ENCODE results near the gene TUBAL3. TPM values are rescaled to one million over a fixed set of nuclear protein-coding genes. Genes with fewer than 3 reads are reported as not detected.
A peak's percentile ranks its signal among the peaks of the same experiment; 100 is the strongest.

TUBAL3 gene
- total and polyA plus RNA-seq, 2 donors (not counting 3 experiments of a cell fraction or from before 2014, with no cell fraction given), result not detected

DNA sequence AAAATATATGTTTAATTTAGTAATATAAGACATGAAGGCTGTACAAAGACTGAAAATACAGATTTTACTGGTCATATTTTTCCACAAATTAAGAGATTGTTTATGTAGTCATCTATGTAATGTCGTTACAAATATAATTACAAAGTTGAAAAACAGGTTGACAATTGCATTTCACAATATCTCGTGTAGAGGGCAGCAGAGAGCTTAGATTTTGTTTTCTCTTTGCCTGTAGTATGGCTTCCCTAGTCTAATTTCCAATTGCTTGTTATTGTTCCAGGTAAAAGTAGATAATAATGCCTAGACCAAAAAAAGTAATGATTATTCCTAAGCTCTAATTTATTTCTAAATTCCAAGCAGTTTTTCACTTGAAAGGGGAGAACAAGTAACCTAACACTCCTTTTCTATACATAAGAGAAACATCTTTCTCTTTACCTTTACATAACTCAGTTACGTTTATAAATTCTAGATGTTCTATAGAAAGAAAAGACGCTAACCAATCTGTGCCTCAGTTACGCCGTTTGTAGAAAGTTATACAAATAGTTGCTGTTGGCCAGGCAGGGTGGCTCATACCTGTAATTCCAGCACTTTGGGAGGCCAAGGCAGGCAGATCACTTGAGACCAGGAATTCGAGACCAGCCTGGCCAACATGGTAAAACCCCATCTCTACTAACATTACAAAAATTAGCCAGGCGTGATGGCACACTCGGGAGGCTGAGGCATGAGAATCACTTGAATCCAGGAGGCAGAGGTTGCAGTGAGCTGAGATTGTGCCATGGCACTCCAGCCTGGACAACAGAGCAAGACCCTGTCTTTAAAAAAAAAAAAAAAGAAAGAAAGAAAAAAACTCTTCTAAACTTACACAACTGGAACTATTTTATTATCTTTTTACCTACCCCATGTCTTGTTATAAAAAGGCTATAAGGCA is 37.7 kb upstream of the TUBAL3 start:
- Histone ChIP-seq H3K9me1 (replicated peaks; ENCODE audit: control insufficient read depth, extremely low read depth, insufficient read depth, low read length) (no peaks in the 10 kb centered on the region), H3K4me3 (replicated peaks in 1 of 3; ENCODE audit: insufficient read depth in 1 of 3, low read depth in 1 of 3, low read length in 3 of 3) (no peak overlapping the region), H3K79me2 (ENCODE audit: control insufficient read depth, insufficient read depth, low read length) (peaks cover 20% of the 10 kb centered on the region), H3K4me1 (ENCODE audit: control insufficient read depth, extremely low read depth, insufficient read depth, low read length) (peaks cover 4% of the 10 kb centered on the region), H2AFZ (ENCODE audit: low read depth, low read length) (no peak overlapping the region), H3K27me3 (ENCODE audit: control insufficient read depth in 2 of 2, insufficient read depth in 2 of 2, low read length in 2 of 2) (no peaks in the 10 kb centered on the region), H3K27ac (ENCODE audit: insufficient read depth, low read depth, low read length) (no peak overlapping the region), H3K4me2 (ENCODE audit: insufficient read depth, low read length) (no peak overlapping the region), H3K36me3 (ENCODE audit: control insufficient read depth in 2 of 2, extremely low read depth in 1 of 2, insufficient read depth in 2 of 2, low read length in 2 of 2) (peaks cover 0 to 5% of the 10 kb centered on the region in 2 experiments), H3K9ac (replicated peaks; ENCODE audit: extremely low read depth, insufficient read depth, low read length) (no peak overlapping the region), H3K9me3 (replicated peaks; ENCODE audit: control insufficient read depth, insufficient read depth, low read length) (no peaks in the 10 kb centered on the region), H4K20me1 (replicated peaks; ENCODE audit: control insufficient read depth, extremely low read depth, insufficient read depth, low read length) (no peaks in the 10 kb centered on the region)
- ChIA-PET CTCF (interaction anchor here (0.6 to 10.4 kb wide), 34 partner anchors 9 to 627 kb away, joined by 3 to 309 read pairs (median 3); partner anchors contain the start of gene CALML5), POLR2A (interaction anchor here (0.7 to 1.1 kb wide), 2 partner anchors 180 to 447 kb away, joined by 3 to 5 read pairs; partner anchors contain the start of gene ANKRD16)
- FAIRE-seq, result peak; percentile 68
- dilution Hi-C loops (cut with MboI; ENCODE audit: extremely low pct_ligation_motif_present, low sequenced_read_pairs) (no loop called here), intact Hi-C loops (cut with micrococcal nuclease) (loop anchor here (1.0 to 10.0 kb wide), 2 partner anchors 152 to 181 kb away; no protein-coding TSS in a partner anchor)
- DNase-seq (ENCODE audit: low read depth, low spot score), result peak; percentile 78
- TF ChIP-seq, protein P1, sequence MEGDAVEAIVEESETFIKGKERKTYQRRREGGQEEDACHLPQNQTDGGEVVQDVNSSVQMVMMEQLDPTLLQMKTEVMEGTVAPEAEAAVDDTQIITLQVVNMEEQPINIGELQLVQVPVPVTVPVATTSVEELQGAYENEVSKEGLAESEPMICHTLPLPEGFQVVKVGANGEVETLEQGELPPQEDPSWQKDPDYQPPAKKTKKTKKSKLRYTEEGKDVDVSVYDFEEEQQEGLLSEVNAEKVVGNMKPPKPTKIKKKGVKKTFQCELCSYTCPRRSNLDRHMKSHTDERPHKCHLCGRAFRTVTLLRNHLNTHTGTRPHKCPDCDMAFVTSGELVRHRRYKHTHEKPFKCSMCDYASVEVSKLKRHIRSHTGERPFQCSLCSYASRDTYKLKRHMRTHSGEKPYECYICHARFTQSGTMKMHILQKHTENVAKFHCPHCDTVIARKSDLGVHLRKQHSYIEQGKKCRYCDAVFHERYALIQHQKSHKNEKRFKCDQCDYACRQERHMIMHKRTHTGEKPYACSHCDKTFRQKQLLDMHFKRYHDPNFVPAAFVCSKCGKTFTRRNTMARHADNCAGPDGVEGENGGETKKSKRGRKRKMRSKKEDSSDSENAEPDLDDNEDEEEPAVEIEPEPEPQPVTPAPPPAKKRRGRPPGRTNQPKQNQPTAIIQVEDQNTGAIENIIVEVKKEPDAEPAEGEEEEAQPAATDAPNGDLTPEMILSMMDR (IDR thresholded peaks at IDR 0.05; ENCODE audit: extremely low read depth in 1 of 2, insufficient read depth in 1 of 2, low read depth in 1 of 2, low read length in 2 of 2), result peak; percentile 41
- TF ChIP-seq POLR2AphosphoS5 (IDR thresholded peaks at IDR 0.05; ENCODE audit: insufficient read depth, low read depth, low read length), result no peak
- no TSS peak for BruUV-seq (replicated peaks)

DNA sequence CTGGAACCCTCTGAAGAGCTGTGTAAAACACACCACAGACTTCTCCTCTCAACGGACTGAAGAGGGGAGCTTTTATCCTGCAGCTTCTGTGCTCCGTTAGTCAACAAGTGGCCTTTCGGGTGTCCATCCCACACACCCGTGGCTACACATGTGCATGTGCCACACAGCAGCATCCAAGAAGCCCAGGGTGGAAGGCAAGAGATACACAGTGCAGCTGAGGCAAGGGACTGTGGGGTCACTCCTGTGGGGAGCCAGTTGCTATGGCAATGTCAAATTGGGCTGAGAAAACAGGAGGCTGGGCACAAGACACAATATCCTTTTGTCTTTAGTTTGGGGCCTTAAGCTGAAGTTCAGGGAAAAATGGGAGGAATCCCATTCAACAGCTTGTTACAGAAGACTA is 36.5 kb upstream of the TUBAL3 start:
- Histone ChIP-seq H2AFZ (ENCODE audit: low read depth, low read length) (no peak overlapping the region), H3K79me2 (ENCODE audit: control insufficient read depth, insufficient read depth, low read length) (peaks cover 16% of the 10 kb centered on the region), H3K9me1 (replicated peaks; ENCODE audit: control insufficient read depth, extremely low read depth, insufficient read depth, low read length) (no peaks in the 10 kb centered on the region), H3K9ac (replicated peaks; ENCODE audit: extremely low read depth, insufficient read depth, low read length) (no peak overlapping the region), H3K4me3 (replicated peaks in 1 of 3; ENCODE audit: insufficient read depth in 1 of 3, low read depth in 1 of 3, low read length in 3 of 3) (no peak overlapping the region), H3K4me2 (ENCODE audit: insufficient read depth, low read length) (no peak overlapping the region), H4K20me1 (replicated peaks; ENCODE audit: control insufficient read depth, extremely low read depth, insufficient read depth, low read length) (no peaks in the 10 kb centered on the region), H3K9me3 (replicated peaks; ENCODE audit: control insufficient read depth, insufficient read depth, low read length) (no peaks in the 10 kb centered on the region), H3K27ac (ENCODE audit: insufficient read depth, low read depth, low read length) (no peak overlapping the region), H3K36me3 (ENCODE audit: control insufficient read depth in 2 of 2, extremely low read depth in 1 of 2, insufficient read depth in 2 of 2, low read length in 2 of 2) (peaks cover 0 to 5% of the 10 kb centered on the region in 2 experiments), H3K4me1 (ENCODE audit: control insufficient read depth, extremely low read depth, insufficient read depth, low read length) (peaks cover 2% of the 10 kb centered on the region), H3K27me3 (ENCODE audit: control insufficient read depth in 2 of 2, insufficient read depth in 2 of 2, low read length in 2 of 2) (no peaks in the 10 kb centered on the region)
- POLR2A ChIA-PET, result no interaction called here
- intact Hi-C loops (cut with micrococcal nuclease) (loop anchor here (10.0 kb wide), 1 partner anchor 154 kb away; no protein-coding TSS in a partner anchor), dilution Hi-C loops (cut with MboI; ENCODE audit: extremely low pct_ligation_motif_present, low sequenced_read_pairs) (no loop called here)
- TF ChIP-seq POLR2AphosphoS5 (IDR thresholded peaks at IDR 0.05; ENCODE audit: insufficient read depth, low read depth, low read length) (no peak), POLR2A (IDR thresholded peaks at IDR 0.05; ENCODE audit: low read depth, low read length) (no peak), GATA2 (IDR thresholded peaks at IDR 0.05; ENCODE audit: insufficient read depth, insufficient read length, low read depth, low read length) (no peak), FOS (IDR thresholded peaks at IDR 0.05; ENCODE audit: borderline replicate concordance, insufficient read depth, low read length) (no peak), MYC (IDR thresholded peaks at IDR 0.05; ENCODE audit: low read depth, low read length) (no peak), EZH2 (IDR thresholded peaks at IDR 0.05; ENCODE audit: borderline replicate concordance, low read depth, low read length, severe bottlenecking) (no peak), JUN (IDR thresholded peaks at IDR 0.05; ENCODE audit: borderline replicate concordance, insufficient read depth, insufficient read length, low read depth) (no peak), MAX (IDR thresholded peaks at IDR 0.05; ENCODE audit: insufficient read depth, insufficient read length) (no peak)
- TF ChIP-seq, protein P1 (IDR thresholded peaks at IDR 0.05; ENCODE audit: extremely low read depth in 1 of 2, insufficient read depth in 1 of 2, low read depth in 1 of 2, low read length in 2 of 2), result no peak
- DNase-seq (ENCODE audit: low read depth, low spot score) (no peak), FAIRE-seq (no peak)
- BruUV-seq (replicated peaks), result no TSS peak
- CTCF ChIA-PET, result interaction anchor here (0.5 to 10.4 kb wide), 11 partner anchors 13 to 591 kb away, joined by 3 to 309 read pairs (median 4); no protein-coding TSS in a partner anchor

Measured in endothelial cell of umbilical vein (primary cell).